OCI-LY1 (cell line): Measurements from ENCODE around the gene C1S.

Experiments used
- H2AFZ ChIP-seq: fragments of 200-600 bp; sonication (generic), shearing (Covaris generic); 2 replicates; pipeline ENCODE4 v1.6.0; 2014; ENCODE audit warnings: antibody characterized with exemption, mild to moderate bottlenecking, low read length
- H3F3A ChIP-seq: fragments of 200-600 bp; sonication (generic), shearing (Covaris generic); 2 replicates; pipeline ENCODE4 v1.6.0; 2014; ENCODE audit warnings: mild to moderate bottlenecking, antibody characterized with exemption, low read length, moderate library complexity; ENCODE audit not compliant: insufficient read depth
- H3K27ac ChIP-seq: fragments of 200-600 bp; sonication (generic); 2 replicates; pipeline ENCODE4 v1.5.1; 2014; ENCODE audit warnings: low read length, mixed run types, mild to moderate bottlenecking, low read depth; ENCODE audit not compliant: poor library complexity, severe bottlenecking
- H3K27me3 ChIP-seq: fragments of 200-600 bp; sonication (generic); 2 replicates; pipeline ENCODE4 v1.6.0; 2014; ENCODE audit warnings: antibody characterized with exemption, mild to moderate bottlenecking, low read length, moderate library complexity; ENCODE audit not compliant: insufficient read depth
- H3K36me3 ChIP-seq: fragments of 200-600 bp; sonication (generic); 2 replicates; pipeline ENCODE4 v1.6.1; 2014; ENCODE audit warnings: mild to moderate bottlenecking, antibody characterized with exemption, low read length, moderate library complexity, mixed read lengths; ENCODE audit not compliant: insufficient read depth
- H3K4me1 ChIP-seq: fragments of 200-600 bp; sonication (generic); 2 replicates; pipeline ENCODE4 v1.5.1; 2014; ENCODE audit warnings: mild to moderate bottlenecking, low read length, moderate library complexity; ENCODE audit not compliant: insufficient read depth, severe bottlenecking
- H3K4me2 ChIP-seq: fragments of 200-600 bp; sonication (generic), shearing (Covaris generic); 2 replicates; pipeline ENCODE4 v1.6.1; 2014; ENCODE audit warnings: low read length
- H3K4me3 ChIP-seq: fragments of 200-600 bp; sonication (generic); 2 replicates; pipeline ENCODE4 v1.5.1; 2014; ENCODE audit warnings: low read length, low read depth, mild to moderate bottlenecking, mixed read lengths; ENCODE audit not compliant: poor library complexity, severe bottlenecking
- H3K79me2 ChIP-seq: fragments of 200-600 bp; shearing (Covaris generic); 2 replicates; pipeline ENCODE4 v1.6.1; 2016; ENCODE audit warnings: mixed run types, low read length, mixed read lengths; ENCODE audit not compliant: insufficient read depth
- H3K9ac ChIP-seq: fragments of 200-600 bp; sonication (generic), shearing (Covaris generic); 2 replicates; pipeline ENCODE4 v1.6.1; 2014; ENCODE audit warnings: mild to moderate bottlenecking, low read length, mixed read lengths
- H3K9me2 ChIP-seq: fragments of 200-600 bp; sonication (generic), shearing (Covaris generic); 2 replicates; pipeline ENCODE4 v1.6.1; 2014; ENCODE audit warnings: low read depth, mild to moderate bottlenecking, low read length, mixed read lengths
- H3K9me3 ChIP-seq: fragments of 200-600 bp; shearing (Covaris generic); 2 replicates; pipeline ENCODE4 v1.6.1; 2014; ENCODE audit warnings: low read length, mixed read lengths
- H4K20me1 ChIP-seq: fragments of 200-600 bp; sonication (generic), shearing (Covaris generic); 2 replicates; pipeline ENCODE4 v1.6.0; 2016; ENCODE audit warnings: mild to moderate bottlenecking, low read length; ENCODE audit not compliant: insufficient read depth
- CTCF ChIP-seq: fragments of 200-600 bp; sonication (generic), shearing (Covaris generic); IDR thresholded peaks from 2 replicates; pipeline ENCODE4 v1.5.1; 2017; ENCODE audit warnings: mild to moderate bottlenecking, antibody characterized with exemption, low read length, moderate library complexity, mixed read lengths
- EZH2 ChIP-seq: fragments of 200-600 bp; sonication (generic), shearing (Covaris generic); IDR thresholded peaks from 2 replicates; pipeline ENCODE4 v1.8.0; 2017; ENCODE audit warnings: borderline replicate concordance, mixed run types, mild to moderate bottlenecking, antibody characterized with exemption, low read length, moderate library complexity, mixed read lengths

The C1S gene

GRCh38 chr12:7072554-7072953 lies 12.0 kb downstream of the C1S start:
- no peak overlapping the region for H3K4me3 ChIP-seq
- no peak for TF ChIP-seq EZH2
- TF ChIP-seq CTCF = no peak
- no peak overlapping the region for H3K27ac ChIP-seq
- no peak overlapping the region for H2AFZ ChIP-seq
- H3K9ac ChIP-seq = no peak overlapping the region
- no peak overlapping the region for H3K4me2 ChIP-seq
- no peaks in the 10 kb centered on the region for H4K20me1 ChIP-seq
- H3K9me3 ChIP-seq = no peaks in the 10 kb centered on the region
- H3K4me1 ChIP-seq = no peaks in the 10 kb centered on the region
- H3K36me3 ChIP-seq = no peaks in the 10 kb centered on the region
- H3F3A ChIP-seq = no peaks in the 10 kb centered on the region
- H3K27me3 ChIP-seq = no peaks in the 10 kb centered on the region; the same call in 1 of the 2 replicates
- no peaks in the 10 kb centered on the region for H3K9me2 ChIP-seq
- no peaks in the 10 kb centered on the region for H3K79me2 ChIP-seq

- no peaks in the 10 kb centered on the region for H3K79me2 ChIP-seq
- TF ChIP-seq EZH2 (no peak), CTCF (no peak)
- no peaks in the 10 kb centered on the region for H3K9me2 ChIP-seq
- H3K9ac ChIP-seq = no peak overlapping the region
- H3K9me3 ChIP-seq = no peaks in the 10 kb centered on the region
- H2AFZ ChIP-seq = no peak overlapping the region
- no peaks in the 10 kb centered on the region for H3K4me1 ChIP-seq
- H3K27ac ChIP-seq = no peak overlapping the region
- no peaks in the 10 kb centered on the region for H3K36me3 ChIP-seq
- H3K4me2 ChIP-seq = no peak overlapping the region
- no peak overlapping the region for H3K4me3 ChIP-seq
- no peaks in the 10 kb centered on the region for H3K27me3 ChIP-seq
- no peaks in the 10 kb centered on the region for H3F3A ChIP-seq
- H4K20me1 ChIP-seq = no peaks in the 10 kb centered on the region
These were observed 13.4 kb downstream of the C1S start for GRCh38 chr12:7073946-7074345.

- Histone ChIP-seq H3K36me3 (no peaks in the 10 kb centered on the region), H3K9me2 (no peaks in the 10 kb centered on the region), H2AFZ (no peak overlapping the region), H3K27ac (no peak overlapping the region), H3K4me3 (no peak overlapping the region), H4K20me1 (no peaks in the 10 kb centered on the region), H3K9ac (no peak overlapping the region), H3K27me3 (no peaks in the 10 kb centered on the region), H3F3A (no peaks in the 10 kb centered on the region), H3K9me3 (no peaks in the 10 kb centered on the region), H3K4me2 (no peak overlapping the region), H3K4me1 (no peaks in the 10 kb centered on the region), H3K79me2 (no peaks in the 10 kb centered on the region)
- TF ChIP-seq EZH2 (no peak), CTCF (no peak)
These were observed 15.0 kb downstream of the C1S start for GRCh38 chr12:7075518-7075917.
